SK-N-MC (cell line): ENCODE data around the gene SYS1.

Source experiments
- EZH2 ChIP-seq: fragments of 200-600 bp; sonication (generic); IDR thresholded peaks from one replicate; pipeline ENCODE4 v1.6.1; 2017; ENCODE audit warnings: antibody characterized with exemption
- FOXP2 ChIP-seq: optimal IDR thresholded peaks from 2 replicates; pipeline ENCODE3; 2011; ENCODE audit warnings: mild to moderate bottlenecking, moderate library complexity; ENCODE audit not compliant: insufficient read depth; ENCODE audit errors: extremely low read length, control extremely low read depth
- POLR2AphosphoS5 ChIP-seq: IDR thresholded peaks from 2 replicates; pipeline ENCODE4 v1.6.1; 2012; ENCODE audit warnings: mild to moderate bottlenecking, low read depth, low read length, borderline replicate concordance

DNA sequence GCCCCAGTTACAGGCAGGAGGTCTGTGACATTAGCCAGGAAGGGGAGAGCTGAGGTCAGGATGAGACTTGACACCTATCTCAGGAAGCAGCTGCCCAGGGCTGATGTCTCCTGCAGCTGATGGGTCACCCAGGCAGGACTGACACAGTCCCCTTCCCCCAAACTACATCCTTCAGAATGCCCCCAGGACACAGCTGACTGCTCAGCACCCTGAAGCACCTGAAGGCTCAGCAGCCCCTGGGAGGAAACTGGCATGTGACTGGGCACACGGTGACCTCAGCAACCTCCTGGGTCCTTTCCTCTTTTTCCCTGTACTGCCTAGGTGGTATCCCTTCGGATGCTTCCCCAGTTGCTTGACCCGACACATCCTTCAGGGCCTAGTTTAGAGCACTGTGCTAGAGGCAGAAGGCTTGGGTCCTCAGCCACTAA lies 16.7 kb upstream of the SYS1 start:
- no peak for TF ChIP-seq POLR2AphosphoS5
- TF ChIP-seq EZH2, result no peak
- TF ChIP-seq FOXP2, result no peak
